ENCODE results near the gene TUBG1.
"Not testable (repeated sequence)": the region's sequence is repeated elsewhere in the genome, so short reads cannot be mapped to it uniquely, and the experiment has no call there.

TUBG1 gene

DNA sequence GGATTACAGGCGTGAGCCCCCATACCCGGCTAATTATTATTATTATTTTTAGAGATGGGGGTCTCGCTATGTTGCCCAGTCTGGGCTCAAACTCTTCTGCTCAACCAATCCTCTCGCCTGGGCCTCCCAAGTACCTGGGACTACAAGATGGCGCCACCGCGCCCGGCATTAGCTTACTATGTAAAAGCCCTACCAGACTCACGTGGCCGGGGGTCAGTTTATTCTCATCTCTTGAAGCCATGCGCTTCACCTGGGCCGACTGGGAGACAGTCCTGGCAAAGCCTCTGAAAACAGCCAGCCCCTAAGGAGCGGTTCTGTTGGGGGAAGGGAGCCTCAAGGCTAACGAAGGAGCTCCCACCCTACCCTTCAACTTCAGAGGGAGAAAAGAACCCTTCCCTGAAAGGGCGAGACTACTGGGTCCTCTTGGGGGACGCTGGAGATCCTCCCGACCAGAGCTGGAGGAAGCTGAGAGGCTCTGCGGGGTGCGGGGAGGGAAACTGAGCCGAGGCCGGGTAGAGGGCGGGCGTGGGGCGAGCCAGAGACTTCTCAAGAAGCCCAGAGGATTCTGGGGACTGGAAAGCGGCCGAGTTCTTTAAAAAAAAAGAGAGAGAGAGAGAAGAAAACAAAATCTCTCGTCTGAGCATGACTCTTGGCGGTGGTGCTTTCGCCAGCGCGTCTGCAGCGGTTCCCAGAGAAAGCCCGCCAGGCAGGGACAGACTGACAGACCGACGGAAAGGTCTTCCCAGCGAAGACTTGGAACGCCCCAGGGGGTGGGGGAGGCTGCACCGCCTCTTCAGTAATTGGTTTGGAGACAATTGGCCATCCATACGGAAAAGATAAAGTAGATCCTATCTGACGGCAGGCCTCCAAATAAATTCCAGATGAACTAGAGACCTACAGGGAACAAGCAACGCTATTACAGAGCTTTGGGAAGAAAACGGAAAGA is 44.0 kb downstream of the TUBG1 start:
- Histone ChIP-seq H3K27me3 (ENCODE audit: control insufficient read depth in 2 of 2, insufficient read depth in 2 of 2, low read length in 2 of 2) (peaks cover 0 to 2% of the 10 kb centered on the region in 2 donors), H3K9me3 (ENCODE audit: control insufficient read depth in 2 of 2, low read length in 2 of 2) (no peaks in the 10 kb centered on the region), H3K27ac (ENCODE audit: low read depth in 2 of 2, low read length in 2 of 2) (peak overlapping the region; percentile 29 to 46), H3K4me3 (ENCODE audit: low read length in 2 of 2) (peak overlapping the region in 1 of 2 donors; percentile 54), H3K36me3 (ENCODE audit: control insufficient read depth in 2 of 2, insufficient read depth in 2 of 2, low read length in 2 of 2) (no peaks in the 10 kb centered on the region), H3K9ac (ENCODE audit: low read depth in 1 of 2, low read length in 2 of 2) (peak overlapping the region in 1 of 2 donors; percentile 3), H3K4me1 (ENCODE audit: control insufficient read depth in 2 of 2, insufficient read depth in 2 of 2, low read length in 2 of 2) (no peaks in the 10 kb centered on the region)

DNA sequence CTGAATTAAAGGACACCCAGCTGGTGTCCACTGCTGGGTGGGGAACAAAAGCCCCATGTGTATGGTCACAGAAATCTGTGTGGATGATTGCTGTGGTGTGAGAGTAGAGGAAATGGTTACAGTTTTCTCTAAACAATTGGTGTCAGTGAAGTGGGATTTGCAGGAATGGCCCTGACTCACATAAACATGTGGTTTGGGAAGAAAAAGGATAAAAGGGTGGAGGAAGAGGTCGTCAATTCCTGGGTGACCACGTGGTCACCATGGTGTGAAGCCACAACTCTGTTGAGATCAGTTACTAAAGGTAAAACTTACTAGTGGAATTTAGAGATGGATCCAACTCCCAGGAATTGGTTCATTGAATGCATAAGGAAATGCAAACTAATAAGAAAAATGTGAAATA is 46.0 kb downstream of the TUBG1 start:
- Histone ChIP-seq H3K27ac (ENCODE audit: low read depth in 2 of 2, low read length in 2 of 2) (no peak overlapping the region), H3K27me3 (ENCODE audit: control insufficient read depth in 2 of 2, insufficient read depth in 2 of 2, low read length in 2 of 2) (peaks cover 0 to 2% of the 10 kb centered on the region in 2 donors), H3K9me3 (ENCODE audit: control insufficient read depth in 2 of 2, low read length in 2 of 2) (no peaks in the 10 kb centered on the region), H3K4me1 (ENCODE audit: control insufficient read depth in 2 of 2, insufficient read depth in 2 of 2, low read length in 2 of 2) (peaks cover 4 to 13% of the 10 kb centered on the region in 2 donors), H3K9ac (ENCODE audit: low read depth in 1 of 2, low read length in 2 of 2) (no peak overlapping the region), H3K36me3 (ENCODE audit: control insufficient read depth in 2 of 2, insufficient read depth in 2 of 2, low read length in 2 of 2) (no peaks in the 10 kb centered on the region), H3K4me3 (ENCODE audit: low read length in 2 of 2) (no peak overlapping the region)

DNA sequence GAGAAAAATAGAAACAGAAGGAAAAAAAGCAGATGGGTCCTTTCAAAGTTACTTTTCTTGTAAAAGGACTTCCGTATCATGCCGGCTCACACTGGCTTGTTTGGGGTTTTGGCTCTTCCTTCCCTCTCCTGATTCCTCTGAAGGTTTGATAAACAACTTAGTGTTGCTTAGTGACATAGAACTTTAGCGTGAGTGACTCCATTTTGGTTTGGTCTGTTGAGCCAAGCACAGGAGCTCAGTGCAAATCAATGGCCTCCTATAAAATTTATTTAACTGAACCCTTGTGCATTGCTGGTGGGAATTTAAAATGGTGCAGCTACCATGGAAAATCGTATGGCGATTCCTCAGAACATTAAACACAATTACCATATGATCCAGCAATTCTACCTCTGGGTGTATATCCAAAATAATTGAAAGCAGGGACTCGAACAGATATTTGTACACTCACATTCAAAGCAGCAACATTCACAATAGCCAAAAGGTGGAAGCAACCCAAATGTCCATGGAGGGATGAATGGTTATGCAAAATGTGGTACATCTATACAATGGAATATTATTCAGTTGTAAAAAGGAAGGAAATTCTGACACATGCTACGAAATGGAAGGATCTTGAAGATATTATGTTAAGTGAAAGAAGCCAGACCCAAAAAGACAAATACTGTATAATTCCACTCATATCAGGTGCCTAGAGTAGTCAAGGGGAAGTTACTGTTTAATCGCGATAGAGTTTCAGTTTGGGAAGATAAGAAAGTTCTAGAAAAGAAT is 48.5 kb downstream of the TUBG1 start:
- H3K4me1 ChIP-seq (ENCODE audit: control insufficient read depth in 2 of 2, insufficient read depth in 2 of 2, low read length in 2 of 2): peaks cover 4 to 16% of the 10 kb centered on the region in 2 donors
- no peaks in the 10 kb centered on the region for H3K9me3 ChIP-seq (ENCODE audit: control insufficient read depth in 2 of 2, low read length in 2 of 2)

DNA sequence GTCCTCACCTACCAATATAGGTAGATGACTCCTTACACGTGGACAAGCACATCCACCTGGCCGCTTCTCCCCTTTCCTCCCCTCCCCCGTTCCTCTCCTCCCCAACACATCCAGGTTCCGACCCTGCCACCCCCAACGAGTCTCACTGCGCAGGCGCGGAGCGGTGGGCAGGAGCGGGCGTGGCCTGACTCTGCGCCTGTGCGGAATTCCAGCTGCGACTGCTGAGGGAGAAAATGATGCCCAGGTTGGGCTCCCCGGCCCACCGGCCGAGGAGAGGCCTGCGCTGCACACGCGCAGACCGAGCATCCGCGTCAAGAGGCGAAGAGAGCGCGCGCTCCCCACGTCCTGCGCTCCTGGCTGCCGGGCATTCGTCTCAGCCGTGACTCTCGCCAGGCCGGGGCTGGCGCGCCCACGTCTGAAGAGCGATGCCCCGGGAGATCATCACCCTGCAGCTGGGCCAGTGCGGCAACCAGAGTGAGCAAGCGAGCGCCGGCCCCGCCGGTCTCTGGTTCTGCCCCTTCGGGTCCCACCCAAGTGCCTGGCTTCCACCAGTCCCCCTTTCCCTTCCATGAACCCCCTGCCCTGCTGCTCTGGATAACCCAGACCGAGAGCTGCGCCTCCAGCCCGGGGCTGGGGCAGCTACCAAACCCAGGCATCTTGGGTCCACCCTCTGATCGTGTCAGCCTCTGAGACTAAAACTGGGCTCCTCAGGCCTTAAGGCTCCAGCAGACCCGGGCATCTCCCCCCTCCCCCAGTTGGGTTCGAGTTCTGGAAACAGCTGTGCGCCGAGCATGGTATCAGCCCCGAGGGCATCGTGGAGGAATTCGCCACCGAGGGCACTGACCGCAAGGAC is 49.8 kb downstream of the TUBG1 start, which contains the start of gene TUBG2:
TUBG2 (plus strand) TSS at position 206 of the 853 bp plus-strand sequence; CDS start at position 426, 220 bp downstream.
- peak within 1 kb of the TSS in 1 of 2 donors; percentile 58 for H3K27ac ChIP-seq (ENCODE audit: low read depth in 2 of 2, low read length in 2 of 2)
- H3K27me3 ChIP-seq (ENCODE audit: control insufficient read depth in 2 of 2, insufficient read depth in 2 of 2, low read length in 2 of 2): no peaks in the 10 kb centered on the region
- no peaks in the 10 kb centered on the region for H3K36me3 ChIP-seq (ENCODE audit: control insufficient read depth in 2 of 2, insufficient read depth in 2 of 2, low read length in 2 of 2)
- peak within 1 kb of the TSS; percentile 60 to 70 for H3K9ac ChIP-seq (ENCODE audit: low read depth in 1 of 2, low read length in 2 of 2)
- no peaks in the 10 kb centered on the region for H3K9me3 ChIP-seq (ENCODE audit: control insufficient read depth in 2 of 2, low read length in 2 of 2)
- H3K4me1 ChIP-seq (ENCODE audit: control insufficient read depth in 2 of 2, insufficient read depth in 2 of 2, low read length in 2 of 2): peaks cover 4 to 16% of the 10 kb centered on the region in 2 donors
- peak within 1 kb of the TSS; percentile 66 to 80 for H3K4me3 ChIP-seq (ENCODE audit: low read length in 2 of 2)

More for the DNA sequence above, 48.5 kb downstream of the TUBG1 start:
- H3K27me3 ChIP-seq (ENCODE audit: control insufficient read depth in 2 of 2, insufficient read depth in 2 of 2, low read length in 2 of 2): peaks cover 0 to 2% of the 10 kb centered on the region in 2 donors
- no peak overlapping the region for H3K9ac ChIP-seq (ENCODE audit: low read depth in 1 of 2, low read length in 2 of 2)
- H3K4me3 ChIP-seq (ENCODE audit: low read length in 2 of 2): no peak overlapping the region
- H3K27ac ChIP-seq (ENCODE audit: low read depth in 2 of 2, low read length in 2 of 2): no peak overlapping the region
- no peaks in the 10 kb centered on the region for H3K36me3 ChIP-seq (ENCODE audit: control insufficient read depth in 2 of 2, insufficient read depth in 2 of 2, low read length in 2 of 2)

DNA sequence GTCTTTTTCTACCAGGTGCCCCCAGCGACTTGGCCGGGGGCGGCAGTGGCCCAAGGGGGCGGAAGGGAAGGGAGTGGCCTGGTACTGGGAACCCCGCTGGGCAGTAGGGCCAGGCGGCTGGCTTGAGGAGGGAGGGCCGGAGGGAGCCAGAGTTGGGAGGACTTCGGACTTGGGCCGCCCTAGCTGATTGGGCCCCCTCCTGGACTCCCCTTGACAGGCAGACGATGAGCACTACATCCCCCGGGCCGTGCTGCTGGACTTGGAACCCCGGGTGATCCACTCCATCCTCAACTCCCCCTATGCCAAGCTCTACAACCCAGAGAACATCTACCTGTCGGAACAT is 50.4 kb downstream of the TUBG1 start:
- not testable (repeated sequence) for H3K27ac ChIP-seq (ENCODE audit: low read depth in 2 of 2, low read length in 2 of 2); H3K27me3 ChIP-seq (ENCODE audit: control insufficient read depth in 2 of 2, insufficient read depth in 2 of 2, low read length in 2 of 2); H3K36me3 ChIP-seq (ENCODE audit: control insufficient read depth in 2 of 2, insufficient read depth in 2 of 2, low read length in 2 of 2); H3K4me3 ChIP-seq (ENCODE audit: low read length in 2 of 2); H3K9ac ChIP-seq (ENCODE audit: low read depth in 1 of 2, low read length in 2 of 2); H3K9me3 ChIP-seq (ENCODE audit: control insufficient read depth in 2 of 2, low read length in 2 of 2)
- H3K4me1 ChIP-seq (ENCODE audit: control insufficient read depth in 2 of 2, insufficient read depth in 2 of 2, low read length in 2 of 2): peaks cover 4 to 16% of the 10 kb centered on the region in 2 donors

DNA sequence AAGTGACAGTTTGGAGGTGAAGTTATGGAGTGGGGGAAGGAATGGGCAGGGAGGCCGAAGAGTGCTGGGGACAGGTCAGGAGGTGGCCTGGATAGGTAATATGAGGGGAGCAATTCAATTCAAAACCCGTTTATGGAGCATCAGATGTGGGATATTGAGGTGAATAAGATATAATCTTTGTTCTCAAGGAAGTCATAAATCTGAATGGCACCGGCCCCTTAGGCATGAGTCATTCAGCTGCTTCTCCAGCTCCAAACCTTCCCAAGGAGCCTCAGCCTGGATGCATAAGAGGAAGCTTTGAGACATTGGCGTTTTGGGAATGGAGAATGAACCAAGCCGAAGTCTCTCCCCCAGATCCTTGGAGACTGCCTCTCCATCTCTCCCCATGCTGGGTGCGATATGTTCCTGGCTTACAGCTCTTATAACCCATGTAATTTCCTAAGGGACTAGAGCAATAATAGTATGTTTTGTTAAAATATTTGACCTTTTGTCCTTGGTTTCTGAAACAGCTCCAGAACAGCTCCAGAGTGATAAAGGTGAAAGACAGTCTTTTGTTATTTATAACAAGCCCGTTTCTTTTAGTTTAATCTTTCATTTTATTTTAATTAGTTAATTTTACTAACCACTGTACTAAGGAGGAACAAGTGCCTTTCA is 51.3 kb downstream of the TUBG1 start:
- peaks cover 4 to 16% of the 10 kb centered on the region in 2 donors for H3K4me1 ChIP-seq (ENCODE audit: control insufficient read depth in 2 of 2, insufficient read depth in 2 of 2, low read length in 2 of 2)
- no peak overlapping the region for H3K4me3 ChIP-seq (ENCODE audit: low read length in 2 of 2)
- no peak overlapping the region for H3K27ac ChIP-seq (ENCODE audit: low read depth in 2 of 2, low read length in 2 of 2)

More for the DNA sequence above, 51.3 kb downstream of the TUBG1 start:
- Histone ChIP-seq H3K9ac (ENCODE audit: low read depth in 1 of 2, low read length in 2 of 2) (no peak overlapping the region), H3K9me3 (ENCODE audit: control insufficient read depth in 2 of 2, low read length in 2 of 2) (no peaks in the 10 kb centered on the region), H3K27me3 (ENCODE audit: control insufficient read depth in 2 of 2, insufficient read depth in 2 of 2, low read length in 2 of 2) (no peaks in the 10 kb centered on the region), H3K36me3 (ENCODE audit: control insufficient read depth in 2 of 2, insufficient read depth in 2 of 2, low read length in 2 of 2) (peaks cover 0 to 4% of the 10 kb centered on the region in 2 donors)
